GM21576 (cell line): Measurements from ENCODE around the gene FAM168A.

Experiments
- ATAC-seq: cut with Tn5 transposase; IDR thresholded peaks from one replicate; pipeline ENCODE4 v1.9.1; 2021; ENCODE audit warnings: mild to moderate bottlenecking, moderate library complexity; ENCODE audit not compliant: unreplicated experiment

Gene FAM168A, protein sequence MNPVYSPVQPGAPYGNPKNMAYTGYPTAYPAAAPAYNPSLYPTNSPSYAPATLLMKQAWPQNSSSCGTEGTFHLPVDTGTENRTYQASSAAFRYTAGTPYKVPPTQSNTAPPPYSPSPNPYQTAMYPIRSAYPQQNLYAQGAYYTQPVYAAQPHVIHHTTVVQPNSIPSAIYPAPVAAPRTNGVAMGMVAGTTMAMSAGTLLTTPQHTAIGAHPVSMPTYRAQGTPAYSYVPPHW

DNA sequence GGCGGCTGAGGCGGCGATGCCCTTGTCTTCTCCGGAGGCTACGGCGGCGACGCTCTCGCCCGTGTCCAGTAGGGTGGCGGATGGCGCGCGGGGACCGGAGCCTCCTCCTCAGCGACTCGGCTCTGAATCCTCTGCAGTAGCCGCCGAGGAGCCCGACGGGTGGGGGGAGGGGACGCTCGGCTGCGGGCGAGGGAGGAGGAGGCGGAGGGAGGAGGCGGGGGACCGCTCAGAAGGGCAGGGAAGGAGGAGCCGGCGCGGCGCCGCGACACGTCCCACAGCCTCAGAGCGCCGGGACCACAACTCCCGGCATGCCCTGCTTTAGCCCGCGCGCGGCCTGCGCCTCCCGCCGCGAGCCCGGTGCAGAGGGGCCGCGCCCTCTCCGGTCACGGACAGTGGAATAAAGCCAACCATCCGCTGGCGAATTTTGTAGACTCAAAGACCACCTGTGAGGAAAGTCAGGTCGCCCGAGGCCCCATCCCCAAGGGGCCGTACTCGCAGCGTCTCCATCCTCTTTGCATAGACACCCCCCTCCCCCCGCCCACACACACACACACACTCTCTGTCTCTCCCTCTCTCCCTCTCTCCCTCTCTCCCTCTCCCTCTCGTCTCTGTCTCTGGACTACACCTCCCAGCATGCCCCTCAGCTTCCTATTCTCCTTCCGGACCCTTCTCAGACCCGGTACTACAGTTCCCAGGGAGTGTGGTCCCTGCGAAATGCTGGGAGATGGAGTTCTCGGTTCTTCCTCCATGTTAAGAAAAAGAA, at the start of gene FAM168A:
Gene FAM168A (minus strand): TSS at position 157 of the 763 bp plus-strand sequence. CDS start 129,638 bp downstream, outside the sequence.
- peak; percentile 87 for ATAC-seq

DNA sequence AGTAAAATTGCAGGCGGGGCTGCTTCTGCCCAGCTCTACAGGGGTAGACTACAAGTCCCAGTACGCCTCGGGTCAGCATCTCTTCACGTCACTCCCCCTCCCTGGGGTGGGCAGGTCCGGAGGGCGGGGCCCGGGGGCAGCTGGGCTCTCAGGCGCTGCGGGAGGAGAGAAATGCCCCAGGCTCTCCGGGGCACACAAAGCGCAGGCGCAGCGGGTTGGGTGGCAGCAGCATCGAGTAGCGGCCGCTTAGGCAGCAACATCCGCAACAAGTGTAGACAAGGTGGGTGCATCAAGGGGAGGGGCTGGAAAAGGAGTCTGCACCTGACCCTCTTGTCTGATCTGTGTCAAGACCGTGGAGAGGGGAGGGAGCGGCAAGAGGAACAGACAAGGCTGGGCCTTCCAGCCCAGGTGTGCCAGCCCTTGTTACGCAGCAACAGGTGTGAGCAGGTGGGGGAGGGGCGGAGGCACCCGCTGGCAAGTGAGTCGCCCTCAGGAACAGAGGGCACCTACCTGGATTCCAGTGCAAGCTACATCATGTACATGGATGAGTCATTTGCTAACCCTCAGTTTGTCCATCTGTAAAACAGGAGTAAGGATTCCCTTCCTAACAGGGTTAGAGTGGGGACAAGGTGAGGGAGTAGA, 49.7 kb upstream of the FAM168A start:
- no peak for ATAC-seq

DNA sequence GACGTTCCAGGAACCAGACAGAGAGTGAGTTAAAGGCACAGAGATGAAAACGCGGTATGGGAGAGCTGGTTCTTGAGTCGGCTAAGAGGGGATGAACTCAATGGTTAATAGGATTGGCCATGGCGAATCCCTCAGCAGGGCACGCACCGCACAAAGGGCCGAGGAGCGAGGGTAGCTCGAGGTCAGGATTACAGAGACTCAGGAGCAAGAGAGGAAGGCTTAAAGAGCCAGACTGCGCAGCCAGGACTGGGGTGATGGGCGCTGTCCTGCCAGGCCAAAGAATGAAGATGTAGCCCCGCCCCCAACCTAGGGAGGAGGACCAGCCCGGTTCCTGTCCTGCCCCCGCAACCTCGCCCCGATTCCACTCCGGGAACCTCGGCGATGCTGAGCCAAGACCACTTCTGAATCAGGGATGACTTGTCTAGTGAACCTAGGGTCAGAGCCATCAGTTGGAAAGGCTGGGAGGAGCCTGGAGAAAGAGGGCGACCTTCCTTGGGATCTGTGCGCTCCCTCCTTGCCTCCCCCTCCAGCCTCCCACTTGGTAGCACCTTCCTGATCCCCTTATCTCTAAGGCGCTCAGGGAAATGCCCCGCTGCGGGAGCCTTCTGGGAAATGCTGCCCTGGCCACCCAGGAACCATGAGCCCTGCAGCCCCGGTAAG, 48.2 kb upstream of the FAM168A start, which contains the start of gene PLEKHB1:
Gene PLEKHB1 (plus strand): TSS at position 610 of the 660 bp plus-strand sequence. CDS start 28 bp downstream, at position 638.
- no peak for ATAC-seq

DNA sequence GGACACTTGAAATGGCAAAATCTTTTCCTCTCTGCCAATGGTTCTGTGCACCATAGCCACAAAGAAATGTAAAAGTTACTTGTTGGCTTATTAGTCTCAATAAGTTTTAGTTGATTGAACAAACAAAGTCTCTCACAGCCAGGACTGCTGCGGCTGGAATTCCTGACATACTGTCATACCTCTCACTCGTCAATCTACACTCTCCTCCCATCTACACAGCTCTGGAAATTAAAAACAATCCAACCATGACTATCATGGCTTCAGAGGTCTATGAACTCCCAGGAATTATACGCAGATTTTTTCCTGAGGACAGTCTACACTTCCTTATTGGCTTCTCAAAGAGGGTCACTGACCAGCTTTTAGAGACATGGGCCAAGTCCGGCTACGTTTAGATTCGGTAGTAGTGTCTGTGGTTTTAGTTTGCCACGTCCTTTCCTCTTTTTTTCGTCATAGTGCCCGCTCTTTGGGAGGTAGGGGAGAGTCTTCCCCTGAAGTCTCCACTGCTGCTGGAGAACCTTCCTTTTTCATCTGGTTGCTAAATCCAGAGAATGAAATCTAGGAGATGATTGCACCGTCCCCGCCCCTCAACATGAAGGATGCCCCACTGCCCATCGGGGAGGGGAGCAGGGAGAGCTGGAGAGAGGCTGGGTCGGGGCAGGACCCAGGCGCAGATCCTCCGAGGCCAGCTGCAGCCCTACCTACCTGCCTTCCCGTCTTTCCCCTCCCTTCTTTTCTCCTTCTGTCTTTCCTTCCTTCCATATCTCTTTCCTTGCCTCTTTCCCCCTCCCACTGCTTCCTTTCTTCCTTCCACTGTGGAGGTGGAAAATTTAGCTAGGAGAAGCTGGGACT, 47.4 kb upstream of the FAM168A start:
- ATAC-seq: no peak

DNA sequence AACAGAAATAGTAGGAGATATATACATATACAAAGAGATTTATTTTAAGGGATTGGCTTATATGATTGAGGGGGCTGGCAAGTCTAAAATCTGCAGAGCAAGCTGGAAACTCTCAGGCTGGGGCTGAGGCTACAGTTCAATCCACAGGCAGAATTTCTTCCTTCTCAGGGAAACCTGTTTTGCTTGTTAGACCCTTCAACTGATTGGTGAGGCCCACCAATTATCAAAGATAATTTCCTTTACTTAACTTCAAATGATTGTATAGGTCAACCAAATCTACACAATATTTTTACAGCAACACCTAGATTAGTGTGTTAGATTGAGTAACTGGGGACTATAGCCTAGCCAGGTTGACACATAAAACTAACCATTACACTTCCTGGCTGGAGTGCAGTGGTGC, 43.8 kb upstream of the FAM168A start:
- ATAC-seq: no peak

DNA sequence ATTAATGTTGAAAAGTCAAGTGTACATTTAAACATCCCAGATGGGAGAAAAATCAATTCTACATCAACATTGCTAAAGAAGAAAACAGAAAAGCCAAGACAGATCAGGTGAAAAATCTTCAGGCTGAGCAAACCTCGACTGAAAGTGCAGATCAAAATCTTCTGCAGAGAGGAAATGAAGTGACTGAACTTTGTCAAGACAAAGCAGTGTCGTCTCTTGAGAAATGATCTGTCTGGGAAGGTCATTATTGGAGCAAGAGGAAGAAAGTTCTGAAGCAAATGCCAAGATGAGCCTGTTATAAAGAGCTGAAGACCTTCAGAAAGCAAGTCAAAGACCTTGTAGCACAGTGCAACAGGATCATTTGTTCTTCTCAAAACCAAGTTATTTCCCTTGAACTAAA, 42.7 kb upstream of the FAM168A start:
- no peak for ATAC-seq

DNA sequence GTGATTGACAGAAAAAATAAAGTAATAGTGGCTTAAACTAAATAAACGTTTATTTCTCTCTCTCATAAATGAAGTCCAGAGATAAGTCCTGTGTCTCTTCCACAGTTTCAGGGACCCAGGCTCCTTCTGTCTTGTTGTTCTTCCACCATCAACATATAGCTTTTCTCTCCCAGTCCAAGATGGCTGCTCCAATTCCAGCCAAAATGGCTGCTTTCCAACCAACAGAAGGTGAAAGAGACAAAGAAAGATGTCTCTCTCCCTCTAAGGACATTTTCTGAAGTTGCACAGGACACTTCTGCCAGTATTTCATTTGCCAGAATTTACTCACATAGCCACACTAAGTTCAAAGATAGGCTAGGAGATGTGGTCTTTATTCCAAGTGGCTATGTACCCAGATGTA, 39.1 kb upstream of the FAM168A start:
- no peak for ATAC-seq

DNA sequence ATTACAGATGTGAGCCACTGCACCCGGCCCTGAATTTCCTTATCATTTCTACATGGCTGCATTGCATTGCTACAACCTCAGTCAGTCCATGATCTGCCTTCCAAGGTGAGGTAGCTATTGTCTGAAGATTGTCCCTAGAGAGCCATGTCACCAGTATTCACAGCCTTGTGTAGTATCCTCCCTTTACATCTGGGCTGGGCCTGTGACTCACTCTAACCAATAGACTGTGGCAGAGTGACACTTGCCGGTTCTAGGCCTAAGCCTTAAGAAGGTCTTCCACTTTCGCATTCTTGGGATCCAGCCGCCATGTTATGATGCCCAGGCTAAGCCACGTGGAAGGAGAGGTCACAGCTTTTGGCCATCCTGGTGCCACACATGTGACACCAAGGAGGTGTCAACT, 38.3 kb upstream of the FAM168A start:
- no peak for ATAC-seq

DNA sequence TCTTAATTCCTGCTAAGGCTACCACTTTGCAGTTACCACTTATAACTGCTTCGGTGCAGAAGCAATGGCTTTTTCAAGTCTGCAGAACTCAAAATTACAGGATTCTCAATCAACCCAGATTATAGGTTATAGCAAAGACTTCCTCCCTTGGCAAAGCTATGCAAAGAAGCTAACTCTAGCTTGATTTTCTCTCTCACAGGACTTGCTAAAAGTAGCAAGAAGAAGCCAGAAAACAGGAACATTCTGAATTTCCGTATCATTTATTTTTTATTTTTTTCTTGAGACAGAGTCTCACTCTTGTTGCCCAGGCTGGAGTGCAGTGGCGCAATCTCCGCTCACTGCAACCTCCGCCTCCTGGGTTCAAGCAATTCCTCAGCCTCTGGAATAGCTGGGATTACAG, 37.8 kb upstream of the FAM168A start:
- ATAC-seq: no peak

DNA sequence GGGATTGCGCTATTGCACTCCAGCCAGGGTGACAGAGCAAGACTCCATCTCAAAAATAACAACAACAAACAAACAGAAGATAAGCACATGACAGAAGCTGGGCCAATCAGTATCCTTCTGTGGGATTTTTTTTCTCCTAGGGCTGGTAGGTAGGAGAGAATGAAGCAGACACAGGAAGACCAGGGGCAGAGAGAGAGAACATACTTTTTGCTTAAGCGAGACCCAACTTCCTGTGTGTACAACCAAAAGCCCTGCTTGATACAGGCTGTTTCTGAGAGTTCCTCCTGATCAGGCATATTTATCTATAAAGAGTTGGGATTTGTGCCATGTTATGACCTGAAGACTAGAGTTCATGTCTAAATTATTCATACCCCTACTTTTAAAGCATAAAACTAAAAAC, 36.1 kb upstream of the FAM168A start:
- ATAC-seq: no peak

DNA sequence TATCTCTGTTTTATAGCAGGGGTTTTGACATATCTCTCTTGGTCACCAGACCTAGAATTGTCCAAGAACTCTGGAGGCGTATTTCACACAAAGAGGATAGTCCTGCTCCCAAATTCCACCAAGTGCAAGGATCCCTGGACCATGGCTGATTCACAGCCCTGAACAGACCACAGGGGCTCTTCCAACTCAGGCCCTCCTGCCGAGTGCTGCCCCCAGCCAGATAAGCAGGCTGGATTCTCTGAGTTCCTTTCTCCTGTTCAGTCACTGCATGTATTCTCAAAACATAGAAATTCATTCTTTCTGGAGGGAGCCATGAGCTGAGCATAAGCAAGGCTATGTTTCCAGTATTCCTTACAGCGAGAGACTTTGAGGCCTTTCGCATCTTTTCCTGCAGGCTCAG, 35.1 kb upstream of the FAM168A start:
- ATAC-seq: no peak

DNA sequence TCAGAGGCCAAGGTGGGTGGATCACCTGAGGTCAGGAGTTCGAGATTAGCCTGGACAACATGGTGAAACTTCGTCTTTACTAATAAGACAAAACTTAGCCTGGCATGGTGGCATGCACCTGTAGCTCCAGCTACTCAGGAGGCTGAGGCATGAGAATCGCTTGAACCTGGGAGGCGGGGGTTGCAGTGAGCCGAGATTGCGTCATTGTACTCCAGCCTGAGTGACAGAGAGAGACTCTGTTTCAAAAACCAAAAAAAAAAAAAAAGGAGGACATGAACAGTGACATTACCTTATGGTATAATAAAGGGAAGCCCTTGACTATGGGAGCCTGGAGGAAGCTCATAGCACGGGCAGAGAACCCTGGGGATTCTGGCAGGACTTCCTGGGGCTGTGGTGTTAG, 32.0 kb upstream of the FAM168A start:
- ATAC-seq: no peak

DNA sequence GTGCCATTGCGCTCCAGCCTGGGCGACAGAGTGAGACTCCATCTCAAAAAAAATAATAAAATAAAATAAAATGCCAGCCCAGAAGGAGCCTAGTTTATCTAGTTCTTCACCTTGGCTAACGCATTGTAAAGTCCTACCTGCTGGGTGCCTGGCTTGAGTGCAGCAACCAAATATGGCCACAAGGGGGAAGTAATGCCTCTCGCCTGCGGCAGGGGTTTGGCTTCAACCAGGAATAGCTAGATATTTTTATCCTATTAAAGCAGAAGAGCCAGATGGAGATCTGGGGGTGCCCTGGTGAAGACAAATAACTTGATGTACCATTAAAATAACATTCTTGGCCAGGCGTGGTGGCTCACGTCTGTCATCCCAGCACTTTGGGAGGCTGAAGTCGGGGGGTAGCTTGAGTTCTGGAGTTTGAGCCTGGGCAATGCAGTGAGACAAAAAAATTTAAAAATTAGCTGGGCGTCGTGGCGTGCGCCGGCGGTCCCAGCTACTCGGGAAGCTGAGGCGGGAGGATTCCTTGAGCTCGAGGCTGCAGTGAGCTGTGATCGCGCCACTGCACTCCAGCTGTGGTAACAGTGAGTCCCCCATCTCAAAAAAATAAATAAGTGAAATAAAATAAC, 27.9 kb upstream of the FAM168A start:
- ATAC-seq: no peak

DNA sequence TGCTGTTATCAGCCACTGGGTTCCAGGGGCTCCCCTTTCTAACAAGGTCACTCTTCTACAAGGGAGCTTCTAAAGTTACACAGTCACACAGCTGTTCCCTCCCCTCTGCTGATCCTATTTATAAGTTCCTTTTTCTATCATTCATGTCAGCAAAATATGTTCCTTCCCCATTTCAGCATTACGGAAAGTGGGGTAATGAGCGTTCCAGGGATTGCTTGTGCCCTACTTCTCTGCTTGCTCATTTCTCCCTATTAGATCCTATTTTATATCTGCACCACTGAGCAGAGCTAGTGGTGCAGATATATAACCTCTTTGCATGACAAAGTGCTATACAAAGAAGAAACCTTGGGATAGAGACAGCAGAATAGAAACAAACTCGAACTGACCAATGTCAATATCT, 25.8 kb upstream of the FAM168A start:
- ATAC-seq: no peak

DNA sequence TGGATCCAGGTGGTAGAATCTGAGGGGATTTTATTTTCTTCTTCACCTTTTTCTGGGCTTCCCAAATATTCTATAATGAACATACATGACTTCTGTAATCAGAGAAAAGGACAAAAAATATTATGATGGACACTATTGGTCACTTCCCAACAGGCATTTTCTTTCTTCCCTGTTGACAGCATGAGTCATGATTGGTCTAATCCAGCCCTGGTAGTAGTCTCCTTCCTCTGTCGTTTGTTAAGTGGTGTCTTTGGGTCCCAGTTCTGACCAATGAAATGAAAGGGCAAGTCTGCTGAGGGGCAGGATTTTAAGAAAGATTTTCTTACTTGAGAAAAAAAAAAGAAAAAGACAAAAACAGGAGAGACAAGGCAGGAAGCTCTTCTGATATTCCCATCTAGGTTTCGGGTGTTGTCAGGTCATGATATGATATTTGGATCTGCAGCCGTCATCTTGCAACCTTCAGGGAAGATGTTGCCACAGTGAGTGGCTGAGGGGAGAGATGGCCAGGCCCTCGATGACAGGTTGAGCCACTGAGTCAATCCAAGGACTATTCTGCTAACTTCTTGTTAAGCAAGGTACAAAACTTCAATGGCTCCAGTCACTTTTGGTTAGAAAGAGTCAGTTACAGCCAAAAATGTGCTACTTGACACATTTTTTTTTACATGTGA, 25.1 kb upstream of the FAM168A start:
- no peak for ATAC-seq

DNA sequence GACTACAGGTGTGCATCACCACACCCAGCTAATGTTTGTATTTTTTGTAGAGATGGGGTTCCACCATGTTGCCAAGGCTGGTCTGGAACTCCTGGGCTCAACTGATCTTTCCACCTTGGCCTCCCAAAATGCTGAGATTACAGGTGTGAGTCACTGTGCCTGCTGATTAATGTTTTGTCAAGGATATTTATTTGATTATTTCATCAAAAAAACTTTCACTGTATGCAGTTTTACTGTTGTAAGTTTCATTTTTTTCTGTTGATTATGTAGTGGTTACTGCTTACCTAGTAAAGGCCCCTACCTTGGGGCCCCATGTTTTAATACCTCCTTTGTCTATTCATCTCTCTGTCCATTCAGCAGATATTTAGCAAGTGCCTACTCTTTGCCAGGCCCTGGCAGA, 16.7 kb upstream of the FAM168A start:
- no peak for ATAC-seq

DNA sequence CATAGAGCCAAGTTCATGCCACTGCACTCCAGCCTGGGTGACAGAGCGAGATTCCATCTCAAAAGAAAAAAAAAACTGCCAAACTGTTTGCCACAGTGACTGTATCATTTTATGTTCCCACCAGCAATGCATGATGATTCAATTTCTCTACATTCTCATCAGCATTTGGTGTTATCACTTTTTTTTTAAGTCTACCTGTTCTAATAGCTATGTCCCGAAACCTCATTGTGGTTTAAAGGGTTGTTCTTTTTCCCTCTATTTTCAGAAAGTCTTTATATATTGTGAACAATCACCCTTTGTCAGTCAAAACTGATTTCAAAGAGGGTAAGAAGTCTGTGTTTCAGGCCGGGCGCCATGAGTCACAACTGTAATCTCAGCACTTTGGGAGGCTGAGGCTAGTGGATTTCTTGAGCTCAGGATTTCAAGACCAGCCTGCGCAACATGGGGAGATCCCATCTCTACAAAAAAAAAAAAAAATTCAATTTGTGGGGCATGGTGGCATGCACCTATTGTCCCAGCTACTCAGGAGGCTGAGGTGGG, 14.8 kb upstream of the FAM168A start:
- ATAC-seq: no peak

DNA sequence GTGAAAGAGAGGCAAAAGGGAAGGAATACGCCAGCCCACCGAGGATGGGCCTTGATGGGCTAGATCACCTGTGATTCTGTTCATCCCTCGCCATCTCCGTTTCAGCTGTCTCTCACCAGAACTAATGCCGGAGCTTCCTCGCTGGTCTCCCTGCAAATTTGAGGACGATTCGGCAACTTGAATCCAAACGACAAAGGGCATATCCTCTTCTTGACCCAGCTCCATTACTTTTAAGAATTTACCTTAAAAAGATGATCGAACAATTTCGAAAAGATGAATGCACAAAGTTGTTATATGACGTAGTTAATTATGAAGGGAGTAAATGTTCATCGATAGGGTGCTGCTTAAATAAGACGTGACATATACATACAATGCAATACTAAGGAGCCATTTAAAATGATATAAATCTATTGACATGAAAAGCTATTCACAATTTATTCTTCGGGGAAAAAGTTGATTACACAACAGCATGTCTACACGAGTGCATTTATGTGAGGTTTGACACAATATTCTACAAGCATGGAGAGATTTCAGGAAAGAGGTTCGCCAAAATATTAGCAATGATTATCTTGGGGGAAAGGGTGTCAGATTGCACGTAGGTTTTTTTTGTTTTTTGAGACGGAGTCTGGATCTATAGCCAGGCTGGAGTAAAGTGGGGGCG, 937 bp upstream of the FAM168A start:
- no peak for ATAC-seq
